Measurements from ENCODE around the gene CYP4B1.
"Not testable (repeated sequence)": the region's sequence is repeated elsewhere in the genome, so short reads cannot be mapped to it uniquely, and the experiment has no call there.

CYP4B1 gene

GRCh38 chr1:46815133-46815532 is 16.3 kb downstream of the CYP4B1 start:
- no peak for DNase-seq (ENCODE audit: low read depth in 2 of 2)

- DNase-seq (ENCODE audit: low read depth in 2 of 2): no peak
Observed at GRCh38 chr1:46816930-46817329, 18.1 kb downstream of the CYP4B1 start.

- DNase-seq (ENCODE audit: low read depth in 2 of 2): no peak
Observed at GRCh38 chr1:46817814-46818213, 19.0 kb downstream of the CYP4B1 start.

DNA sequence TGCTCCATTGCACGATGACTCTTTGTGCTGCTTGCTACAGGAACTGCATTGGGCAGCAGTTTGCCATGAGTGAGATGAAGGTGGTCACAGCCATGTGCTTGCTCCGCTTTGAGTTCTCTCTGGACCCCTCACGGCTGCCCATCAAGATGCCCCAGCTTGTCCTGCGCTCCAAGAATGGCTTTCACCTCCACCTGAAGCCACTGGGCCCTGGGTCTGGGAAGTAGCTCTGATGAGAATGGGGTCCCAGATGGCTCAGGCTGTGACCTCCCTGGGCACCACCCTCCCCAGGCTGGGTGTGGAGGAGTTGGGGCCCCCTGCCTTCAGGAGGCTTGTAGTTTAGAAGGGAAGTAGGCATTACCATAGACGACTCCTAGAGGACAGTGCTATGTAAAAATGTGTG is 19.7 kb downstream of the CYP4B1 start:
- no peak for DNase-seq (ENCODE audit: low read depth in 2 of 2)

DNA sequence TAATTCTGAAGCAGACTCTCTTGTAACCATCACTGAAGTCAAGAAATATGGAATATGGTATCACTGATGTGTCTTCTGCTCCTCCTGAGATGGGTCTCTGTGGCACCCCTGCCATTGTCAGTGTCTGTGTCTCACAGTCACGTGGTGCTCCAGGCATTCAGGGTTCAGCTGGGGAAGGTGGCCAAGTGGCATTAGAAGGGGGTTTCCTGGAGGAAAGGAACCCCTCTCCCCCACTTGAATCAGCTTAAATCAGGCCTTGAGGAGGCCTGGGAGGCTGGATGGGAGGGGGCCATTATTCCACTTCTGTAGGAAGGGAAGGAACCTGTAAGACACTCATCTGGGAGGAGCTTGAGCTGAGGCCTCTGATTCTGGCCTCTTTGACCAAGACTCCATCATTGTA is 20.5 kb downstream of the CYP4B1 start:
- no peak for DNase-seq (ENCODE audit: low read depth in 2 of 2)

DNA sequence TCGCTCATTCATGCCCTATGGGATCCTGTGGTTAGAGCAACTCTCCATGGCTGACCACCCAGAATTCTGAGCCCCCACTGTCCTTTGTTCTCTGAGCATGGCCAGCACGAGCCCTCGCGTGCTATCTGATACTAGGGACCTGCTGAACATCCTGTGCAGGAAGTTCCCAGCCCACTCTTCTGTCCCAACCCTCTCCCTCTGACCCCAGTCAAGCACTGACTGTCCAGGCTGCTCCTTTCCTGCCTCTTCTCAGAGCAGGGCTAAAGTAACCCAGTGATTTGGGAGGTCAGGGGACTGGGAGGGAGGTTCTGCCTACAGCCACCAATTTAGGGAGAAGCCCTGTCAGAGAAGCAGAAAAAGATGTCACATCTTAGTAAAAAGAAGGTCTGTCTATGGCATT is 21.2 kb downstream of the CYP4B1 start:
- no peak for DNase-seq (ENCODE audit: low read depth in 2 of 2)

DNA sequence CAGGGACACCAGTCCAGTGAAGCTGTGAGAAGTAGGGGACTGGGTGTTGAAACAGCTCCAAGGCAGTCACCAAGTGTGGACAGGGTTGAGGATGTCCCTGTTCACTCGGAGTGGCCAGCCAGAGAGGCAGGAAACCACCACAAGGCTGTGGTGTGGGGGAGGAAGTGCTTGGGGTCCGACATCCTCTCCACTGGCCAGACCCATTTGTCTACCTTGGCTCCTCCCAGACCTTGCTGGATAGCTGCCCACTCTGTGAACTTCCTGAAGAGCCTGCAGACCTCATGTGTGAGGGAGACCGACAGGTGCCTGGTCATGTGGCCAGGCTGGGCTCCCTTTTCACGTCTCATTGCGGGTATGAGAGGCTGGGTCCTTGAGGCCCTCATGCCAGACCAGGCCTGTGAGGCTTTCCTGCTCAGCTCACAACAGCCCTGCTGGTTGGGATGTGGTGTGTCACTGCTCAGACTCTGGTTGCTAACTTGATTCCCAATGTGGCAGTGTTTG is 21.8 kb downstream of the CYP4B1 start:
- DNase-seq (ENCODE audit: low read depth in 2 of 2): no peak

DNA sequence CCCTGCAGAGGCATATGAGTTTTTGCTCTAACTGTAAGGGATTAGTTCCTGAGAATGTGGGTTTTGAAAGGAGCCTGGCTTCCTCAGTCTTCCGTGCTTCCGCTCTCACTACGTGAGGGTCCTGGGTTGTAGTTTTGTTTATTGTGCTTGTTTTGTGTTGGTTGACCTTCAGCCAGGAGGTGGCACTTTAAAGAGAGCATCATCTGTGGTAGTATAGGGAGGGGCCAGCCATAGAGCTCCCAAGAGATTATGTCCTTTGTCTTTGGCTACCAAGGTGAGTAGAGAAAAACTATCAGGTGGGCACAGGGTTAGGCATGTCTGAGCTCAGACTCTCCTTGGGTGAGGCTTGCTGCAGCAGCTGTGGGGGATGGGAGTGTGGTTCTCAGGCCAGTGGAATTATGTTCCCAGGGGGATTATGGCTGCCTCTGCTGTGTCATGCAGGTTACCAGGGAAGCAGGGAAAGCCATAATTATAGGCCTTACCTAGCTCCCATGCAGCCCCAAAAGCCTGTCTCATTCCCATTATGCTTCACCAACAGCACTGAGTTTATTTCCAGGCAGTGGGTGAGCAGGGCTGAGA is 23.5 kb downstream of the CYP4B1 start:
- no peak for DNase-seq (ENCODE audit: low read depth in 2 of 2)

DNA sequence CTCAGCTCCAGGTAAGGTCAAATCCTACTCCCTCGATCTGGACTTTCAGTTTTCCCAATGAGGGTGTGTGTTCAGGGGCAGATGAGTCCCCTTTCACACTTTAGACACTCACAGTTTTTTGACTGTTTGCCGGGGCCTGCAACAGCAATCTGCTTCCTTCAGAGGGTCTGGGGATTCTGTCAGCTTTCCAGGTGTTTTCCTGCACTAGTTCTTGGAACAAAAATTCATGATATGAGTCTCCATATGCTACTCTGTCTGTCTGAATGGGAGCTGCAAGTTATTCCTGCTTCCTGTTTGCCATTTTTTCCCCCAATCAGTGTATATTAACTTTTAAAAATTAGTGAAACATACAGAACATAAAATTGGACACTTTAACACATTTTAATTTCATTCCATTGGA is 24.3 kb downstream of the CYP4B1 start:
- DNase-seq (ENCODE audit: low read depth in 2 of 2): no peak

- DNase-seq (ENCODE audit: low read depth in 2 of 2): not testable (repeated sequence)
Observed at GRCh38 chr1:46826892-46827291, 28.0 kb downstream of the CYP4B1 start.

DNA sequence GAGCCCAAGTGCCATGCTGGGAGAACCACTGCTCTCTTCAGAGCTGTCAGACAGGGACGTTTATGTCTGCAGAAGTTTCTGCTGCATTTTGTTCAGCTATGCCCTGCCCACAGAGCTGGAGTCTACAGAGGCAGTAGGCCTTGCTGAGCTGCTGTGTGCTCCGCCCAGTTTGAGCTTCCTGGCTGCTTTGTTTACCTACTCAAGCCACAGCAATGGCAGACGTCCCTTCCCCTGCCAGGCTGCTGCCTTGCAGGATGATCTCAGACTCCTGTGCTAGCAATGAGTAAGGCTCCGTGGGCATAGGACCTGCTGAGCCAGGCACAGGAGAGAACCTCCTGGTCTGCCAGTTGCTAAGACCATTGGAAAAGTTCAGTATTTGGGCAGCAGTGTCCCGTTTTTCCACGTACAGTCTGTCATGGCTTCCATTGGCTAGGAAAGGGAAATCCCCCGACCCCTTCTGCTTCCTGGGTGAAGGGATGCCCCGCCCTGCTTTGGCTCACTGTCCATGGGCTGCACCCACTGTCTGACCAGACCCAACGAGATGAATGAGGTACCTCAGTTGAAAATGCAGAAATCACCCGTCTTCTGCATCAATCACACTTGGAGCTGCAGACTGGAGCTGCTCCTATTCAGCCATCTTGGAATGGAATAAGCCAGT is 31.9 kb downstream of the CYP4B1 start:
- no peak for DNase-seq (ENCODE audit: low read depth in 2 of 2)

GRCh38 chr1:46835469-46835868 is 36.6 kb downstream of the CYP4B1 start:
- DNase-seq (ENCODE audit: low read depth in 2 of 2): not testable (repeated sequence)

DNA sequence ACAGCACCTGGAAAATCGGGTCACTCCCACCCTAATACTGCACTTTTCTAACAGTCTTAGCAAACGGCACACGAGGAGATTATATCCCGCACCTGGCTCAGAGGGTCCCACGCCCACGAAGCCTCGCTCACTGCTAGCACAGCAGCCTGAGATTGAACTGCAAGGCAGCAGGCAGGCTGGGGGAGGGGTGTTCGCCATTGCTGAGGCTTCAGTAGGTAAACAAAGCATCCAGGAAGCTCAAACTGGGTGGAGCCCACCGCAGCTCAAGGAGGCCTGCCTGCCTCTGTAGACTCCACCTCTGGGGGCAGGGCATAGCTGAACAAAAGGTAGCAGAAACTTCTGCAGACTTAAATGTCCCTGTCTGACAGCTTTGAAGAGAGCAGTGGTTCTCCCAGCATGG is 47.5 kb downstream of the CYP4B1 start:
- not testable (repeated sequence) for DNase-seq (ENCODE audit: low read depth in 2 of 2)

GRCh38 chr1:46857660-46858065 is 58.8 kb downstream of the CYP4B1 start:
- not testable (repeated sequence) for DNase-seq (ENCODE audit: low read depth in 2 of 2)

GRCh38 chr1:46862348-46862747 is 63.5 kb downstream of the CYP4B1 start:
- DNase-seq (ENCODE audit: low read depth in 2 of 2): no peak

All from stimulated activated CD8-positive, alpha-beta memory T cell treated with anti-CD3 and anti-CD28 coated beads, Interleukin-2, amount 100 ng/mL, for 48 hours (primary cell).